Measurements from ENCODE around the gene MYO9A. TPM values are rescaled to one million over a fixed set of nuclear protein-coding genes. Genes with fewer than 3 reads are reported as not detected.

The MYO9A gene
- total RNA-seq, 2 donors from 2014 or later, result 12.9 to 27.8 TPM

GRCh38 chr15:72135719-72136118 lies 17.8 kb upstream of the MYO9A start:
- DNase-seq (no peak), ATAC-seq (no peak)
- H3K27ac ChIP-seq, result no peak overlapping the region
- H3K4me1 ChIP-seq, result no peaks in the 10 kb centered on the region
- H3K9me3 ChIP-seq, result no peaks in the 10 kb centered on the region
- no peak overlapping the region for H3K4me3 ChIP-seq
- H3K27me3 ChIP-seq, result no peaks in the 10 kb centered on the region
- intact Hi-C loops (cut with DNase I), result no loop called here
- WGBS, 2 donors, result 49 to 52% methylated on average over 2 of the region's 2 CpGs
- TF ChIP-seq CTCF (IDR thresholded peaks at IDR 0.05) (no peak), POLR2A (IDR thresholded peaks at IDR 0.05) (no peak)
- H3K36me3 ChIP-seq (replicated peaks in 1 of 2; ENCODE audit: insufficient read depth in 1 of 2, low read depth in 2 of 2), result no peaks in the 10 kb centered on the region

GRCh38 chr15:72133211-72133610 lies 15.3 kb upstream of the MYO9A start:
- TF ChIP-seq CTCF (IDR thresholded peaks at IDR 0.05), result no peak
- TF ChIP-seq POLR2A (IDR thresholded peaks at IDR 0.05), result no peak
- ATAC-seq, result no peak

GRCh38 chr15:72131922-72132321 lies 14.0 kb upstream of the MYO9A start:
- WGBS, 2 donors, result 59 to 67% methylated on average over 3 of the region's 3 CpGs
- H3K4me3 ChIP-seq, result no peak overlapping the region
- H3K27me3 ChIP-seq, result no peaks in the 10 kb centered on the region
- TF ChIP-seq CTCF (IDR thresholded peaks at IDR 0.05) (no peak), POLR2A (IDR thresholded peaks at IDR 0.05) (no peak)
- H3K36me3 ChIP-seq (replicated peaks in 1 of 2; ENCODE audit: insufficient read depth in 1 of 2, low read depth in 2 of 2), result no peaks in the 10 kb centered on the region
- intact Hi-C loops (cut with DNase I), result no loop called here
- no peaks in the 10 kb centered on the region for H3K9me3 ChIP-seq
- ATAC-seq (no peak), DNase-seq (no peak)
- H3K27ac ChIP-seq, result no peak overlapping the region
- H3K4me1 ChIP-seq, result no peaks in the 10 kb centered on the region

More at GRCh38 chr15:72133211-72133610, 15.3 kb upstream of the MYO9A start:
- H3K4me3 ChIP-seq, result no peak overlapping the region
- no peaks in the 10 kb centered on the region for H3K27me3 ChIP-seq
- intact Hi-C loops (cut with DNase I), result no loop called here
- no peaks in the 10 kb centered on the region for H3K4me1 ChIP-seq
- no peaks in the 10 kb centered on the region for H3K9me3 ChIP-seq
- H3K36me3 ChIP-seq (replicated peaks in 1 of 2; ENCODE audit: insufficient read depth in 1 of 2, low read depth in 2 of 2), result no peaks in the 10 kb centered on the region
- no peak overlapping the region for H3K27ac ChIP-seq
- WGBS, 2 donors, result 89 to 96% methylated on average over 1 of the region's 1 CpG
- DNase-seq, result no peak

GRCh38 chr15:72130272-72130671 lies 12.3 kb upstream of the MYO9A start:
- no peak overlapping the region for H3K4me3 ChIP-seq
- ATAC-seq (no peak), DNase-seq (no peak)
- intact Hi-C loops (cut with DNase I), result no loop called here
- H3K9me3 ChIP-seq, result no peaks in the 10 kb centered on the region
- no peak for TF ChIP-seq POLR2A (IDR thresholded peaks at IDR 0.05)
- no peak for TF ChIP-seq CTCF (IDR thresholded peaks at IDR 0.05)
- 98 to 100% methylated on average over 4 of the region's 4 CpGs for WGBS, 2 donors
- H3K36me3 ChIP-seq (replicated peaks in 1 of 2; ENCODE audit: insufficient read depth in 1 of 2, low read depth in 2 of 2), result no peaks in the 10 kb centered on the region
- no peaks in the 10 kb centered on the region for H3K4me1 ChIP-seq
- no peak overlapping the region for H3K27ac ChIP-seq
- no peaks in the 10 kb centered on the region for H3K27me3 ChIP-seq

- DNase-seq, result no peak
- TF ChIP-seq CTCF (IDR thresholded peaks at IDR 0.05), result no peak
- TF ChIP-seq POLR2A (IDR thresholded peaks at IDR 0.05), result no peak
- Histone ChIP-seq H3K4me3 (no peak overlapping the region), H3K4me1 (no peaks in the 10 kb centered on the region), H3K27me3 (no peaks in the 10 kb centered on the region), H3K9me3 (no peaks in the 10 kb centered on the region), H3K36me3 (replicated peaks in 1 of 2; ENCODE audit: insufficient read depth in 1 of 2, low read depth in 2 of 2) (no peaks in the 10 kb centered on the region), H3K27ac (no peak overlapping the region)
- ATAC-seq, result no peak
- intact Hi-C loops (cut with DNase I), result no loop called here
Observed at GRCh38 chr15:72128359-72128758, 10.4 kb upstream of the MYO9A start.

Measured in body of pancreas (tissue), 4 donors.